ENCODE results near the gene PLA2G4B. TPM values are rescaled to one million over a fixed set of nuclear protein-coding genes. Genes with fewer than 3 reads are reported as not detected.

Gene PLA2G4B
- total RNA-seq = 0.32 TPM in 1 of 2 replicates, not detected in the other

GRCh38 chr15:41838400-41838897, at the start of gene PLA2G4B:
Gene PLA2G4B (plus strand): TSS chr15:41838847. CDS start chr15:41838914, 67 bp downstream.

DNA sequence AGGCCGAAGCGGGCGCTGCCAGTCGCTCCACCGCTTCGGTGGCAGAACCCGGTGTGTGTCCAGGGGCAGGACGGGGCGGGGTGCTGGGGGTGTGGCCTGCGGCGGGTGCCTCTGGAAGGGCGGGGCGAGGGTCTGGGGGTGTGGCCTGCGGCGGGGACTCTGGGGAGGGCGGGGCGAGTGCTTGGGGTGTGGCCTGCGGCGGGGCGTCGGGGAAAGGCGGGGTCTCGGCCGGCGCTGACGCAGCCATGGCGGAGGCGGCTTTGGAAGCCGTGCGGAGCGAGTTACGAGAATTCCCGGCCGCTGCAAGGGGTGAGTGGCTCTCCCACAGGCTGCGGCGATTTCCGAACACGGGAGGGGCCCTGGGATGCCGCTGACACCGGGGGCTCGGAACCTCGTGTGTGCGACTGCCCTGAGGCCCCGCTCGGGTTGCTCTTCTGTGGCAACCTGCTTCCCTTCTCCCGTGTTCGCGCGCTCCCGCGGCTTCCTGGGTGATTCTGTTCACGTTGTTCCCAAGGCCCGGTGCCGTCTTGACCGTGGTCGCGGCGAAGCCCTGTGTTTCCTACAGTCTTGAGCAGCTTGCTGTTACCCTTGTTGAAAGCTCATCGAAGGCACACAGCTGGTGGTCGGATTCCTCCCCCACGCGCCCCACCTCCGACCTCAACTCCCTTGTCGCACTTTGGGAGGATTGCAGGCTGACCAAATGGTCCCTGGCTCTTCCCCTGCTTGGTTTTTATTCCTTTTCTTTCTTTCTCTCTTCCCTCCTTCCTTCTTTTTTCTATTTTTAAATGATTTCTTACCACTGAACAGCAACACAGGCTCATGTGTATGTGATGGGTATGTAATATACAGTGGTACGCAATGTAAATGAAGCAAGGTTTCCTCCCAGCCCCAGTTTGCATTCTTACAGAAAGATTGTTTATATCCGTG, 10.5 kb upstream of the PLA2G4B start, which contains the start of gene JMJD7:
TSS of gene JMJD7 (plus strand) at position 213 of the 927 bp plus-strand sequence. CDS start at position 246, 33 bp downstream.

DNA sequence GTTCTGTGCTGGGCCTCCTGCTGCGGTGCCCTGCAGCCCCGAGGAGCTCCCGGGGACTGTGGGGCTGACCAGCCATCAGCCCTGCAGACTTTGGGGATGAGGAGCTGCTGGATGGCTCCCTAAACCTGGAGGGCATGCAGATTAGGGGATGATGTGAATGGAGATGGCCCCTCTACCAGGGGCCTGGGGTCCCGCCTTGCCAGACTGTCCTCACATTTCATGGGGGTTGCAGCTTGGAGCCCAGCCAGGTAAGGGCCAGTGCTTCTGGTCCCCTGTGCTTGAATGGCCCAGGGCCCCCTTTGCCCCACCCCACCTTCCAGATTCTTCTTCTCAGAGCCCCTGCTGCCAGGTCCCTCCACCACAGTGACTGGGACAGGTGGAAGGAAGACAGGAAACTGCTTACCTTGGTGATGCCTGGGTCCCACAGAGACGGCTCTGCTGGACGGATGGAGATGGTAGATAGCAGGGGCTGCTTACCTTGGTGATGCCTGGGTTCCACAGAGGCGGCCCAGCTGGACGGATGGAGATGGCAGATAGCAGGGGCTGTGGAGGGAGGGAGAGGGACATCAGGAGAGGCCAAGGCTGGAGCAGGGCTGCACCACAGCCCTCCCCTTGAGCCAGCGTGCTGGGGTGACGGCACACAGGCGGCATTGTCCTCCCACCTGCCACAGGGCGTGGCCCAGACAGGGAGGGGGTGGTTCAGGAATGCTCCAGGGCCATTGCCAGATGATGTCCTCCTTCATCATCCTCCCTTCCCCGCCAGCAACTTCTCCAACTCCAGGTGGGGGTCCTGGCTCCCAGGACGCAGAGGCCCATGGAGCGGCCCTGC, 55.0 kb downstream of the PLA2G4B start, which contains the start of gene SPTBN5:
TSS of gene SPTBN5 (minus strand) at position 632 of the 829 bp plus-strand sequence. CDS start at position 76, 556 bp downstream.

Other genes starting within 250 kb of the PLA2G4B start
- gene MGA, start 178.4 kb upstream of the PLA2G4B start, total RNA-seq = 11.6 and 15.1 TPM in 2 replicates
- 4.3 and 4.9 TPM in 2 replicates for gene MAPKBP1, start 64.4 kb upstream of the PLA2G4B start, total RNA-seq
- 1.1 and 1.3 TPM in 2 replicates for gene JMJD7, start 10.8 kb upstream of the PLA2G4B start, total RNA-seq
- gene SPTBN5, start 55.2 kb downstream of the PLA2G4B start, total RNA-seq = under 0.01 and 0.16 TPM in 2 replicates
- 15.5 and 17.7 TPM in 2 replicates for gene EHD4, start 133.7 kb downstream of the PLA2G4B start, total RNA-seq
- gene PLA2G4E, start 182.2 kb downstream of the PLA2G4B start, total RNA-seq = not detected in 2 replicates

All from cardiac atrium fibroblast (primary cell).